Measurements from ENCODE around the gene SCARB1.
"Not testable (repeated sequence)": the region's sequence is repeated elsewhere in the genome, so short reads cannot be mapped to it uniquely, and the experiment has no call there.

Gene SCARB1, protein sequence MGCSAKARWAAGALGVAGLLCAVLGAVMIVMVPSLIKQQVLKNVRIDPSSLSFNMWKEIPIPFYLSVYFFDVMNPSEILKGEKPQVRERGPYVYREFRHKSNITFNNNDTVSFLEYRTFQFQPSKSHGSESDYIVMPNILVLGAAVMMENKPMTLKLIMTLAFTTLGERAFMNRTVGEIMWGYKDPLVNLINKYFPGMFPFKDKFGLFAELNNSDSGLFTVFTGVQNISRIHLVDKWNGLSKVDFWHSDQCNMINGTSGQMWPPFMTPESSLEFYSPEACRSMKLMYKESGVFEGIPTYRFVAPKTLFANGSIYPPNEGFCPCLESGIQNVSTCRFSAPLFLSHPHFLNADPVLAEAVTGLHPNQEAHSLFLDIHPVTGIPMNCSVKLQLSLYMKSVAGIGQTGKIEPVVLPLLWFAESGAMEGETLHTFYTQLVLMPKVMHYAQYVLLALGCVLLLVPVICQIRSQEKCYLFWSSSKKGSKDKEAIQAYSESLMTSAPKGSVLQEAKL

DNA sequence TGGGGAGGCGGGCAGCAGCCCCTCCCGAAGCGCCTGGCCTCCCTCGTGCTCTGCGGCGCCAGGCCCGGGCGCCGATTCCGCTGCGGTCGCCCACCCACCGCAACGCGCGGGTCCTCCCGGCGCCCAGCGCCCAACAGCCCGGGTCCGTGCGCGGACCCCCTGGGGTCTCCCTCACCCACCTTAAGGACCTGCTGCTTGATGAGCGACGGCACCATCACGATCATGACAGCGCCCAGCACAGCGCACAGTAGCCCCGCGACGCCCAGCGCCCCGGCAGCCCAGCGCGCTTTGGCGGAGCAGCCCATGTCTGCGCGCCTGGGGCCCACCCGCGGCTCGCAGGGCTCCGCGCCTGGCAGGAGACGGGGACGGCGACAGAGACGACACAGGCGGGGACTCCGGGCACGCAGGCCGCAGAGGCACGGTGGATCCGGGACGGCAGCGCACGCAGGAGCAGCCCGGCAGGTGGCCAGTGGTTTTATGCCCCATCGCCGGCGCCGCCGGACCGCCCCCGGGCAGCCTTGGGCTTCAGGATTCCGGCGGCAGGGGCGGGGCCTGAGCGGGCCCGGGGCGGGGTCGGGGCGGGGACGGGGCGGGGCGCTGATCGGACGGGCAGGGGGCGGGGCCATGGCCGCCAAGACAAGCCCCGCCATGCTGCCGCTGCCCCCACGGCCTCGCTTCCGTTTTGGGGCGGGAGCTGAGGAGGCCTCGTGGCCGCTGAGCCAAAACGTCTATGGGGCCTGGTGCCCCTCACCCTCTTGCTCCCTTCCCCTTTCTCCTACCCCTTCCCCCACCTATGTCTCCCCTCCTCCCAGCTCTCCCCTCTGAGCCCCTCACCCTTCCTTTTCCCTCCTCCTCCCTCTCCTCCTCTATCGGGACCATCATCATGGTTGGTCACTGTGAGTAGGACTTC, at the start of gene SCARB1:
SCARB1 (minus strand) TSS at position 449 of the 910 bp plus-strand sequence; CDS start at position 305, 144 bp downstream.
- peak; percentile 67 to 98 (median 86) for DNase-seq
- intact Hi-C loops (cut with DNase I): loop anchor here (2.0 to 5.0 kb wide), 2 partner anchors 15 to 34 kb away; no protein-coding TSS in a partner anchor

DNA sequence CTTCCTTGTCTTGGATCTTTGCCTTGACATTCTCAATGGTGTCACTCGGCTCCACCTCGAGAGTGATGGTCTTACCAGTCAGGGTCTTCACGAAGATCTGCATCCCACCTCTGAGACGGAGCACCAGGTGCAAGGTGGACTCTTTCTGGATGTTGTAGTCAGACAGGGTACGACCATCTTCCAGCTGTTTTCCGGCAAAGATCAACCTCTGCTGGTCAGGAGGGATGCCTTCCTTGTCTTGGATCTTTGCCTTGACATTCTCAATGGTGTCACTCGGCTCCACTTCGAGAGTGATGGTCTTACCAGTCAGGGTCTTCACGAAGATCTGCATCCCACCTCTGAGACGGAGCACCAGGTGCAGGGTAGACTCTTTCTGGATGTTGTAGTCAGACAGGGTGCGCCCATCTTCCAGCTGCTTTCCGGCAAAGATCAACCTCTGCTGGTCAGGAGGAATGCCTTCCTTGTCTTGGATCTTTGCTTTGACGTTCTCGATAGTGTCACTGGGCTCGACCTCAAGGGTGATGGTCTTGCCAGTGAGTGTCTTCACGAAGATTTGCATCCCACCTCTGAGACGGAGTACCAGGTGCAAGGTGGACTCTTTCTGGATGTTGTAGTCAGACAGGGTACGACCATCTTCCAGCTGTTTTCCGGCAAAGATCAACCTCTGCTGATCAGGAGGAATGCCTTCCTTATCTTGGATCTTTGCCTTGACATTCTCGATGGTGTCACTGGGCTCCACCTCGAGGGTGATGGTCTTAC, 49.0 kb upstream of the SCARB1 start:
- peak in 2 of 10 donors; percentile 12 to 36 for DNase-seq
- intact Hi-C loops (cut with DNase I): not testable (repeated sequence)

DNA sequence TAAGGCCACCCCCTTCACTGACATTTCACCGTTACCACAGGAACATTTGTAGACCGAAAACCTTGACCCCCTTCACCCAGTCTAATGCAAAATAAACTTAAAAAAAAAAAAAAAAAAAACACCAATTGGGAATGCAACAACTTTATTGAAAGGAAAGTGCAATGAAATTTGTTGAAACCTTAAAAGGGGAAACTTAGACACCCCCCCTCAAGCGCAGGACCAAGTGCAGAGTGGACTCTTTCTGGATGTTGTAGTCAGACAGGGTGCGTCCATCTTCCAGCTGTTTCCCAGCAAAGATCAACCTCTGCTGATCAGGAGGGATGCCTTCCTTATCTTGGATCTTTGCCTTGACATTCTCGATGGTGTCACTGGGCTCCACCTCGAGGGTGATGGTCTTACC, 47.9 kb upstream of the SCARB1 start:
- peak in 1 of 10 donors; percentile 27 for DNase-seq
- intact Hi-C loops (cut with DNase I): not testable (repeated sequence)

DNA sequence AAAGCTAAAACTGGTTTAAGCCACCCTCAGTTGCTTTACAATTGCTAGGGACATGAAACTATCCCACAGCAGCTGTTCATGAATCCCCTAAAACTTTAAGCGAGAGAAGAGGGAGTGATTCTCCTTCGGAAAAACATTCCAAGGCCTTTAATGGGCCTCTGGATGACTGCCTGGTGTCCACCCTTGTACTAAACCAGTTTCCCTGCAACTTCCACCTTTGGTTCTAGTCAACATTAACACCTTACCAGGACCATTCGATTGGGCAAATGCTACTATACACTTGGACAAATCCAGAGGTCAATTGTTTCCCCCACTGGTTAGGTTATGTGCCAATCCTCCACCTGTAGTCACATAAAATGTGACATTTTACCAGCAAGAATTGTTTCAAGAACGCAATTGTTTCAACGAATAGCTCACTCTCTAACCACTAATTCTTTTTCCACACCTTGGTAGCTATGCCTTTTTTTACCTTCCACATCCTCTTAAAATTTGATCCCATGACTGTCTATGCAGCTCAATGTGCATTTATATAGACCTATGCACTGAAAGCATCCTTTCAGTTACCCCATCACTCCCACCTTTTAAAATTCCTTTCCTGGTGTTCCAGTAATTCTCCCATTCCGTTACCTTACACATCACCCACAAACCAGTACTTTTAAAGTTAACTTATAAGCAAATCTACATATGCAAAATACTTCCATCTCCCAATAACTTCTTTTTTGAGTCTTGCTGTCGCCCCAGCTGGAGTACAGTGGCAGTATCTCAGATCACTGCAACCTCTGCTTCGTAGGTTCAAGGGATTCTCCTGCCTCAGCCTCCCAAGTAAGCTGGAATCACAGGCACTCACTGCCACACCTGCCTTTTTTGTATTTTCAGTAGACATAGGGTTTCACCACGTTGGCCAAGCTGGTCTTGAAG, 47.2 kb upstream of the SCARB1 start:
- intact Hi-C loops (cut with DNase I): no loop called here
- peak in 1 of 10 donors; percentile 7 for DNase-seq

DNA sequence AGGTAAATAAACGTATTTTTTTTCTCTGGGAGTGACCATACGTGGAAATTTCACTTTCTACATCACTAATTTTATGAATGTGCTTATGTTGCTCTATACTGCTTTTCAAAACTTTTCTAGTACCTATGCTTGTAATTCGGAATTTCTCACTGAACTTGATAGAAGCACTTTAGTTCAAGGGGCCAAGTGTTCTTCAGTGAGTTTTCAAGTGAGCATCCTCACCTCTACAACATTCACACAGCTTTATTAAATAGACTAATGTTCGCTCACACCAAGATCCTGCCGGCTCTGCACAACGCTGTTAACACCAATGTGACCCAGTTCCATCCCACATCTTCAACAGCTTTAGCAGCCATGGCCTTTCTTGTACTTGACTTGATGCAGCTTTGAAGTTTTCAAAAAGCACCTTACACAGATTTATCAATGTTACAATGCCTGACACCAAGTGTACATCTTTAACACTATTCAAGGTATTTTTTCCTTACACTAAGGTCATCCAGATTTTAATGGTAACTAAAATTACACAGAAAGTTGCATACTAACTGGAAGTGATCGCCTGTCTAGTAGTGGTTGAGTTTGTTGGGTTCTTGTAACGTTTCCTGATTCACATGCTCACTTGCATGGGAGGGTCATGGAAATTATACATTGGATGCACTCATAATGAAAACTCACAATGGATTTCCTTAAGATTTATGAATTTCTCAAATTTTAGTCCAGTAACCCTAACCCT, 46.3 kb upstream of the SCARB1 start:
- peak in 1 of 10 donors; percentile 8 for DNase-seq
- intact Hi-C loops (cut with DNase I): loop anchor here (5.0 to 10.0 kb wide), 2 partner anchors 32 to 135 kb away; no protein-coding TSS in a partner anchor

DNA sequence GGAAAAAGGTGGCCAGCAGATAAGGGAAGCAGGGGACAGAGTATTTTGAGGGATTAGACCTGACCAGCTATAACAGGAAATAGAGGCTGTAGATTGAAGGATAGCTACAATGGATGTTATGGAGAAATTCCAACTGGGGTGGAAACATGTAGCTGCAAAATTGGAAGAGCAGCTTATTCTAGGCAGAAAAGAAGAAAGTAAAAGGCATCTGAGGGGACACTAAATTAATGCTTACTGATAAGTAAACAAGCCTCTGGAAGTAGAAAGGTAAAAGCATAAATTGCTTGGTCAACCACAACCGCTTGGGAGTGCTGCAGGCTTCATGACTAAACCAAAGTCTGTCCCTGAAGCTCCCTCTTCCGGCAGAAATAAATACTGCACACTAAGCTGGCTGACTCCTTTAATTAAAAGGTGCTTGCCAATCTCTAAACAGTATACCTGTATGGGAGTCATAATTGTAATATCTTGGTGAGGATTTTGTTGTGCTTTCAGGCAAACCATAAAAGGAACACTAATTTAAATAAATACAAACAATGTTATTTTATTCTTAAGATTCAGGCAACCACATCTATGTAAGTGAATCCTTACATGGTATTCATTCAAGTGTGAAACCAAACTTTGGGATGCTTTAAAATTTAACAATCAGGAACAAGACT, 43.1 kb upstream of the SCARB1 start:
- intact Hi-C loops (cut with DNase I): loop anchor here (5.0 to 10.0 kb wide), 2 partner anchors 36 to 132 kb away; no protein-coding TSS in a partner anchor
- peak in 9 of 10 donors; percentile 48 to 94 (median 84) for DNase-seq

DNA sequence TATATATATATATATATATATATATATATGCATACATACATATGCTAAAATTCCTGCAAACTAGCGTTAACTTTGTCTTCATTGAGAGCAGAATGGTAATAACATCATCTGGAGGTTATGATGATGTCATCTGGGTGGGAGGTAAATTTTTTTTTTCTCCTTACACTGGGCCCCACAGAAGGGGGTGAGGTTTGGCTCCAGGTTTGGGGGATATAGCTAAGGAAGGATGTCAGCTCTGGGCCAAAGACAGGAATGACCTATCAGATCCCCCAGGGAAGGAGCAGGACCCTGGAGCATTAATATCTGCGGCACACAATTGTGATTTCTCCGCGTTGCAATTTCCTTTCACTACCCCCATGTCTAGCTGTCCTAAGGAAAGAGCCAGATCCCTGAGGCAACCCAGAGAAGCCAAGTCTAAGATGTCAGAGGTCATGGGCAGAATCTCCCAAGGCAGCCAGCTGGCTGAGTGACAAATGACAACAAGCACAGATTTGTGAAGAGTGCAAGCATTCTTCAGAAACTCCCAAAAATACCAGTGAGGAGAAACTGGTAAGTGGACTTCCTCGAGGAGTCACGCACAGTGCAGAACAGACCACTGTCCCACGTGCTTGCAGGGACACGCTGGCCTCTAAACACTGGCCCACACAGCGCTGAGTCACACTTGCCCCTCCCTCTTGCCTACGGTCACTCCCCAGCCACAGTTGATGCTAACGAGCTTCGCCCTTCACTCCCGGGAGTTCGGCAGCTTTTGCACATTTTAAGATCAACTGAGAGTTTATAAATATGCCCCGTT, 40.8 kb upstream of the SCARB1 start:
- intact Hi-C loops (cut with DNase I): loop anchor here (5.0 to 10.0 kb wide), 2 partner anchors 38 to 130 kb away; no protein-coding TSS in a partner anchor
- DNase-seq: peak; percentile 41 to 97 (median 86)

DNA sequence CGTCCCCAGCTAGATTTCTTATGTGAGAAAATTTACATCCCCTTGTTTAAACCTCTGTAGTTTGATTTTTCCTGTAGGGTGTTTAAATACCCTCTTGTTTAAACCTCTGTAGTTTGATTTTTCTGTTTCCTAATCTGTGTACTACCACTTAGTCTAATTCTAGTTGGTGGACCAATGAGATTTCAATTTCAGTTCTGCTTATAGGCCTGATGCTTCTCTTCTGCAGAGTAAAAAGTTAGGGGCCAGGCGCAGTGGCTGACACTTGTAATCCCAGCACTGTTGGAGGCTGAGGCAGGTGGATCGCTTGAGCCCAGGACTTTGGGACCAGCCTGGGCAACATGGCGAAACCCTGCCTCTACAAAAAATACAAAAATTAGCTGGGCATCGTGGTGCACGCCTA, 39.3 kb upstream of the SCARB1 start:
- intact Hi-C loops (cut with DNase I): loop anchor here (10.0 kb wide), 1 partner anchor 128 kb away; no protein-coding TSS in a partner anchor
- peak in 1 of 10 donors; percentile 26 for DNase-seq

DNA sequence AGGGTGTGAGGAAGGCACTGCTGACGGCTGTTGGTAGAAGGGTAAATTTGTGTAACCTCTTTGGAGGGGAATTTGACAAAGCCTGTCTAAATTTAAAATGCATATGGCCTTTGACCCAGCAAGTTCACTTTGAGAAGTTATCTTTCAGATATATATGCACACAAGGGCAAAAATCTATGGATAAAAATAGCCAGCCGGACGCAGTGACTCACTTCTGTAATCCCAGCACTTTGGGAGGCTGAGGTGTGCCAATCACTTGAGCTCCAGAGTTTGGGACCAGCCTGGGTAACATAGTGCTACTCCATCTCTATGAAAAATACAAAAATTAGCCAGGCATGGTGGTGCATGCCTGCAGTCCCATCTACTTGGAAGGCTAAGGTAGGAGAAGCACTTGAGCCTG, 37.3 kb upstream of the SCARB1 start:
- intact Hi-C loops (cut with DNase I): loop anchor here (10.0 kb wide), 1 partner anchor 126 kb away; no protein-coding TSS in a partner anchor
- DNase-seq: peak in 1 of 10 donors; percentile 33

DNA sequence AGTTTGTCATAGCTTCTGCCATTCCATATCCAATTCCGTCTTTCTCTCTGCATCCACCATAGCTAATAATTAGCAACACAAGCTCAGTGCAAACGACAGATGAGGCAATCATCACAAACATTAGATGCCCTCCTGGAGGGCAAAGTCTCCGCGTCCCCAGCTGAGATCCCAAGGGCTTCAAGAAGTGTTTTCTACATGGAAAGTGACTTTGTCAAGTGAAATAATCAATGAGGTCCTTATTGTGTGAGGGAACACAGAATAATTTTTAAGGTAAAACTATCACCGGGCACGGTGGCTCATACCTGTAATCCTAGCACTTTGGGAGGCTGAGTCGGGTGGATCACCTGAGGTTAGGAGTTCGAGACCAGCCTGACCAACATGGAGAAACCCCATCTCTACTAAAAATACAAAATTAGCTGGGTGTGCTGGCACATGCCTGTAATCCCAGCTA, 36.7 kb upstream of the SCARB1 start:
- intact Hi-C loops (cut with DNase I): loop anchor here (10.0 kb wide), 1 partner anchor 126 kb away; no protein-coding TSS in a partner anchor
- peak in 1 of 10 donors; percentile 5 for DNase-seq

DNA sequence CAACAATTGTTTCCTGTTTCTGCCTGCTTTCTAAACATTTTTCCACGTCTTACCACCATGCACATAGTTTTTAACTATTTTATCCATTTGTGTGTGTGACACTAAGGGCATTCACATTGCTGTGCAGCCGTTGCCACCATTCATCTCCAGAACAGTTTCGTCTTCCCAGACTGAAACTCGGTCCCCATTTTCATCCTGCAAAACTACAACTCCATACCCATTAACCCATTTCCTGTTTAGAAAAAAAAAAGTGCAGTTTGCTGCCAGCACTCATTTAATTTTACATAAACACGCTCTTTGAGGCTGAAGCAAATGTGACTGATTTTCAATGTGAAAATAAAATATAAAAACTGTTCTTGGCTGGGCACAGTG, 35.2 kb upstream of the SCARB1 start:
- peak in 1 of 10 donors; percentile 22 for DNase-seq
- intact Hi-C loops (cut with DNase I): loop anchor here (5.0 kb wide), 1 partner anchor 37 kb away; the partner anchor contains the start of gene SCARB1

DNA sequence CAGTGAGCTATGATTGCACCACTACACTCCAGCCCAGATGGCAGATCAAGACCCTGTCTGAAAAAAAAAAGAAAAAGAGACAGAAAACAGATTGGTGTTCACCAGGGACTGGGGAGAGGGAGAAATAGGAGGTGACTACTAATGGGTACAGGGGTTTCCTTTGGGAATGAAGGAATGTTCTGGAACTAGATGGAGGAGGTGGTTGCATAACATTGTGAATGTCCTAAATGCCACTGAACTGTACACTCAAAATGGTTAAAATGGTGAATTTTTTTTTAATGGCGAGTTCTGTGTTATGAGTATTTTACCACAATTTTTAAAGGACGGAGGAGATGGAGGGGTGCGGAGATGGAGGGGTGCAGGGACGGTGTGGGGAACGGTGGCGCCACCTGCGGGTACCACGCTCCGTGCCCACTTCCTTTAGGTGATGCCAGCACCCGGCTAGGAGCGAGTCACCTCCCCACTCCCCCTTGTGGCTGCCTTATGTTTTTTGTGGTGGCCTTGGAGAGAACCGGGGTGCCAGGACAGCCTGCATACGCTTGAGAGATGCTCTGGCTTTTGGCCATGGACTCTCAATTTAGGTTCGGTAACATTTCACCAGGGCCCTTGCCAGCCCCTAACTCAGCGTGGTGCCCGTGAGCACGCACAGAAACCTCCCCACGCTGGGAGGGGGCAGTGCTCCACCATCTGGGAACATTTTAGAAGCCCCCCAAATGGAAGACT, 34.7 kb upstream of the SCARB1 start:
- DNase-seq: peak in 9 of 10 donors; percentile 45 to 91 (median 78)
- intact Hi-C loops (cut with DNase I): loop anchor here (5.0 kb wide), 1 partner anchor 36 kb away; the partner anchor contains the start of gene SCARB1

DNA sequence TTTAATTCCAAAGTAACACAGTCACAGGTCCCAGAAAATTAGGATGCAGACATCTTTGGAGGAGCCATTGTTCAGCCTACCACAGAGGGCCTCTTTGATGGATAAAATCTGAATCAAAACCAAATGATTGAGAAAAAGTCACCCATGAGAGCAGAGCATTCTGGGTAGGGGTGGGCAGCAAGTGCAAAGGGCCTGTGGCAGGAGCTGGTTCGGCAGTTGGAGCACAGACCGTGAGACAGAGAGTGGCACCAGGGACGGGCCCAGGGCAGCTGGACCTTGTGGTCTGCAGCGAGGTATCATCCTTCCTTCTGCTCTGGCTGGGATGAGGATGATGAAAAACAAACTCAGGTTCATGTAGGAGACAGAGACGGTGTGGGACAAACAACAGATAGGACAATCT, 32.8 kb upstream of the SCARB1 start:
- peak in 1 of 10 donors; percentile 44 for DNase-seq
- intact Hi-C loops (cut with DNase I): loop anchor here (5.0 kb wide), 1 partner anchor 34 kb away; the partner anchor contains the start of gene SCARB1

DNA sequence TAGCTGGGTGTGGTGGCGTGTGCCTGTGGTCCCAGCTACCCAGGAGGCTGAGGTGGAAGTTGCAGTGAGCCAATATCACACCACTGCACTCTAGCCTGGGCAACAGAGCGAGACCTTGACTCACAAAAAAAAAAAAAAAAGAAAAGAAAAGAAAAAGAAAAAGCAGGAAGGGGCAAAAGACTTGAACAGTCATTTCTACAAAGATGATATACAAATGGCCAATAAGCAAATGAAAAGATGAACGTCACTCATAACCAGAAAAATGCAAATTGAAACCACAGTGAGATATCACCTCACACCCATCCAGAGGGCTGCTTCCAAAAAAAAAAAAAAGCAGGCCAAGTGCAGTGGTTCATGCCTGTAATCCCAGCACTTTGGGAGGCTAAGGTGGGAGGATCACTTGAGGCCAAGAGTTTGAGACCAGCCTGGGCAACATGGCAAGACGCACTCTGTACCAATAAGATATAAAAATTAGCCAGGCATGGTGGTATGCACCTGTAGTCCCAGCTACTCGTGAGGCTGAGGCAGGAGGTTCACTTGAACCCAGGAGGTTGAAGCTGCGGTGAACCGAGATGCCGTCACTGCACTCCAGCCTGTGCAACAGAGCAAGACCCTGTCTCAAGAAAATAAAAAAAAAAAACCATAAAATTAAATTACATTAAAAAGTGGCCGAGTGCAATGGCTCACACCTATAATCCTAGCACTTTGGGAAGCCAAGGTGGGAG, 30.3 kb upstream of the SCARB1 start:
- intact Hi-C loops (cut with DNase I): no loop called here
- DNase-seq: no peak

DNA sequence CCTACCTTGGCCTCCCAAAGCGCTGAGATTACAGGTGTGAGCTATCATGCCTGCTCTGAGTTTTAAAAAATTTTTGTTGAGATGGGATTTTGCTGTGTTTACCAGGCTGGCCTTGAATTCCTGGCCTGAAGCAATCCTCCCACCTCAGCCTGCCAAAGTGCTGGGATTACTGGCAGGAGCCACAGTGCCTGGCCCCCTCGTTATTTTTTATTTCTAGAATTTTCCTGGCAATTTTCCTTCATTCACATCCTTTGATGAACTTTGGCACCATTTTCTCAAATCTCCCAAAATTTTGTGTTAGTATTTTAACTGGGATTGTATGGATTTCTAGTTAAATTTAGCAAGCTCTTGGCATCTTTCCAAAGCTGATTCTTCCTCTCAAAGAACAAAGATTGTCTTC, 24.6 kb upstream of the SCARB1 start:
- intact Hi-C loops (cut with DNase I): no loop called here
- DNase-seq: no peak
